ENCODE data around the gene UHRF1.
A peak's percentile ranks its signal among the peaks of the same experiment; 100 is the strongest.
"Not testable (repeated sequence)": the region's sequence is repeated elsewhere in the genome, so short reads cannot be mapped to it uniquely, and the experiment has no call there.

The UHRF1 gene

GRCh38 chr19:4897146-4897545, 12.2 kb upstream of the UHRF1 start:
- DNase-seq (ENCODE audit: insufficient read length, low spot score) (no peak), FAIRE-seq (no peak)
- TF ChIP-seq POLR2AphosphoS5 (IDR thresholded peaks at IDR 0.05; ENCODE audit: low read depth, low read length) (no peak), POU2F2 (IDR thresholded peaks at IDR 0.05; ENCODE audit: low read depth, low read length) (no peak), PAX5 (IDR thresholded peaks at IDR 0.05; ENCODE audit: insufficient read depth, low read length, severe bottlenecking) (no peak), POLR2A (IDR thresholded peaks at IDR 0.05; ENCODE audit: low read depth, low read length) (no peak), TAF1 (IDR thresholded peaks at IDR 0.05; ENCODE audit: low read depth, low read length) (no peak), SPI1 (IDR thresholded peaks at IDR 0.05; ENCODE audit: low read depth, low read length) (no peak)

- FAIRE-seq; DNase-seq (ENCODE audit: insufficient read length, low spot score): not testable (repeated sequence)
Measured at GRCh38 chr19:4900879-4901278, 8.4 kb upstream of the UHRF1 start.

DNA sequence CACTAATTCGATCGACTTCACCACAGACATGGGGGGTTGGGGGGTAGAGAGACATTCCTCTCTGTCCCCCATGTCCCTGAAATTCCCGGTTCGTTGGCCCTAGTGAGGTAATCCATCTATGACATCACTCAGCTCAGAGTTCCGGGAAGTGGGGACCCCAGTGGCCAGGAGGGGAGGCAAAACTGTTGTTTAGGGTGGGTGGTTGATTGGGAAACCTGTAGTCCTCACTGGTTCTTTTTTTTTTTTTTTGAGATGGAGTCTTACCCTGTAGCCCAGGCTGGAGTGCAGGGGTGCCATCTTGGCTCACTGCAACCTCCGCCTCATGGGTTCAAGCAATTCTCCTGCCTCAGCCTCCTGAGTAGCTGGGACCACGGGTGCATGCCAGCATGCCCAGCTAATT, 6.5 kb upstream of the UHRF1 start, which contains the start of gene ARRDC5:
Gene ARRDC5 (minus strand): TSS at position 101 of the 400 bp plus-strand sequence. CDS start 71 bp downstream, at position 30.
- DNase-seq (ENCODE audit: insufficient read length, low spot score) (no peak), FAIRE-seq (no peak)
- TF ChIP-seq POLR2AphosphoS5 (IDR thresholded peaks at IDR 0.05; ENCODE audit: low read depth, low read length) (no peak), POLR2A (IDR thresholded peaks at IDR 0.05; ENCODE audit: low read depth, low read length) (no peak), POU2F2 (IDR thresholded peaks at IDR 0.05; ENCODE audit: low read depth, low read length) (no peak), PAX5 (IDR thresholded peaks at IDR 0.05; ENCODE audit: insufficient read depth, low read length, severe bottlenecking) (no peak), SPI1 (IDR thresholded peaks at IDR 0.05; ENCODE audit: low read depth, low read length) (no peak), TAF1 (IDR thresholded peaks at IDR 0.05; ENCODE audit: low read depth, low read length) (no peak)

GRCh38 chr19:4904481-4904880, 4.8 kb upstream of the UHRF1 start:
- FAIRE-seq (no peak), DNase-seq (ENCODE audit: insufficient read length, low spot score) (no peak)
- TF ChIP-seq POU2F2 (IDR thresholded peaks at IDR 0.05; ENCODE audit: low read depth, low read length) (no peak), PAX5 (IDR thresholded peaks at IDR 0.05; ENCODE audit: insufficient read depth, low read length, severe bottlenecking) (no peak), TAF1 (IDR thresholded peaks at IDR 0.05; ENCODE audit: low read depth, low read length) (no peak), POLR2A (IDR thresholded peaks at IDR 0.05; ENCODE audit: low read depth, low read length) (no peak), POLR2AphosphoS5 (IDR thresholded peaks at IDR 0.05; ENCODE audit: low read depth, low read length) (no peak), SPI1 (IDR thresholded peaks at IDR 0.05; ENCODE audit: low read depth, low read length) (no peak)

DNA sequence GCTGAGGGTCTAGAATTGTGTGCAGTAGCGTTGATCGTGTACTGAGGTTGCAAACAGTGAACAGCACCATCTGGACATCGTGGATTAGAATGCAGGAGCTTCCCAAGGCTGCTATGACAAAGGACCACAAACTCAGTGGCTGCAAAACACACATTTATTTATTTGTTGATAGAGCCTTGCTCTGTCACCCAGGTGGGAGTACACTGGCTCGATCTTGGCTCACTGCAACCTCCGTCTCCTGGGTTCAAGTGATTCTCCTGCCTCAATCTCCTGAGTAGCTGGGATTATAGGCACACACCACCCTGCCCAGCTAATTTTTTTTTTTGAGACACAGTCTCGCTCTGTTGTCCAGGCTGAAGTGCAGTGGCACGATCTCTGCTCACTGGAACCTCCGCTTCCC, 2.3 kb upstream of the UHRF1 start:
- TF ChIP-seq POLR2AphosphoS5 (IDR thresholded peaks at IDR 0.05; ENCODE audit: low read depth, low read length) (no peak), TAF1 (IDR thresholded peaks at IDR 0.05; ENCODE audit: low read depth, low read length) (no peak), POU2F2 (IDR thresholded peaks at IDR 0.05; ENCODE audit: low read depth, low read length) (no peak), PAX5 (IDR thresholded peaks at IDR 0.05; ENCODE audit: insufficient read depth, low read length, severe bottlenecking) (no peak), POLR2A (IDR thresholded peaks at IDR 0.05; ENCODE audit: low read depth, low read length) (no peak), SPI1 (IDR thresholded peaks at IDR 0.05; ENCODE audit: low read depth, low read length) (no peak)
- no peak for FAIRE-seq

GRCh38 chr19:4908360-4908759, 941 bp upstream of the UHRF1 start:
- DNase-seq (ENCODE audit: insufficient read length, low spot score) (no peak), FAIRE-seq (no peak)
- TF ChIP-seq SPI1 (IDR thresholded peaks at IDR 0.05; ENCODE audit: low read depth, low read length) (no peak), POLR2AphosphoS5 (IDR thresholded peaks at IDR 0.05; ENCODE audit: low read depth, low read length) (no peak), POLR2A (IDR thresholded peaks at IDR 0.05; ENCODE audit: low read depth, low read length) (no peak), TAF1 (IDR thresholded peaks at IDR 0.05; ENCODE audit: low read depth, low read length) (no peak), PAX5 (IDR thresholded peaks at IDR 0.05; ENCODE audit: insufficient read depth, low read length, severe bottlenecking) (no peak), POU2F2 (IDR thresholded peaks at IDR 0.05; ENCODE audit: low read depth, low read length) (no peak)

More for the DNA sequence above, 2.3 kb upstream of the UHRF1 start:
- no peak for DNase-seq (ENCODE audit: insufficient read length, low spot score)

DNA sequence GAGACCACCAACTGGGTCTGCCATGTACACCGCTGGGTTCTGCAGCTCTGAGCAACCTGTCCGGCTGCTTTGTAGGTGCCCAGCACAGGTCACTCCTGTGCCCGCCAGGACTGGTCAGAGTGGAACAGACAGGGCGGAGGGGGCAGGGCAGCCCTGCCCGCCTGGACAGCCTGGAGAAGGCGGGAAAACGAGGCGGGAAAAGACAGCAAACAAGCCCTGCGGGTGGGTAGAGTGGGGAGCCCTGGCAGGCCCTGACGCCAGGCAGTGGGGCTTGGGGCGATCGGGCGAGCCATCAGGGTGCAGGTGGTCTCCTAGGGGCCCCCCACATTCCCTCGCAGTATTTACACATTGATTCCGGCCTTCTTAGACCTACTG, 533 bp upstream of the UHRF1 start:
- TF ChIP-seq POLR2AphosphoS5 (IDR thresholded peaks at IDR 0.05; ENCODE audit: low read depth, low read length) (no peak), SPI1 (IDR thresholded peaks at IDR 0.05; ENCODE audit: low read depth, low read length) (no peak), POU2F2 (IDR thresholded peaks at IDR 0.05; ENCODE audit: low read depth, low read length) (no peak), POLR2A (IDR thresholded peaks at IDR 0.05; ENCODE audit: low read depth, low read length) (no peak), PAX5 (IDR thresholded peaks at IDR 0.05; ENCODE audit: insufficient read depth, low read length, severe bottlenecking) (no peak), TAF1 (IDR thresholded peaks at IDR 0.05; ENCODE audit: low read depth, low read length) (no peak)
- DNase-seq (ENCODE audit: insufficient read length, low spot score), result no peak
- no peak for FAIRE-seq

- DNase-seq (ENCODE audit: insufficient read length, low spot score) (peak; percentile 98), FAIRE-seq (peak; percentile 89)
- no peak for TF ChIP-seq POLR2AphosphoS5 (IDR thresholded peaks at IDR 0.05; ENCODE audit: low read depth, low read length)
- TF ChIP-seq POLR2A (IDR thresholded peaks at IDR 0.05; ENCODE audit: low read depth, low read length), result no peak
- no peak for TF ChIP-seq SPI1 (IDR thresholded peaks at IDR 0.05; ENCODE audit: low read depth, low read length)
- TF ChIP-seq TAF1 (IDR thresholded peaks at IDR 0.05; ENCODE audit: low read depth, low read length), result no peak
- TF ChIP-seq POU2F2 (IDR thresholded peaks at IDR 0.05; ENCODE audit: low read depth, low read length), result no peak
- no peak for TF ChIP-seq PAX5 (IDR thresholded peaks at IDR 0.05; ENCODE audit: insufficient read depth, low read length, severe bottlenecking)
Measured at GRCh38 chr19:4909897-4910593, 744 bp downstream of the UHRF1 start.

GRCh38 chr19:4910594-4911281, 1.4 kb downstream of the UHRF1 start:
- no peak for TF ChIP-seq POU2F2 (IDR thresholded peaks at IDR 0.05; ENCODE audit: low read depth, low read length)
- no peak for TF ChIP-seq SPI1 (IDR thresholded peaks at IDR 0.05; ENCODE audit: low read depth, low read length)
- TF ChIP-seq TAF1 (IDR thresholded peaks at IDR 0.05; ENCODE audit: low read depth, low read length), result no peak
- TF ChIP-seq POLR2AphosphoS5 (IDR thresholded peaks at IDR 0.05; ENCODE audit: low read depth, low read length), result no peak
- no peak for TF ChIP-seq PAX5 (IDR thresholded peaks at IDR 0.05; ENCODE audit: insufficient read depth, low read length, severe bottlenecking)
- TF ChIP-seq POLR2A (IDR thresholded peaks at IDR 0.05; ENCODE audit: low read depth, low read length), result no peak
- DNase-seq (ENCODE audit: insufficient read length, low spot score), result no peak
- peak; percentile 65 for FAIRE-seq
